GM21723 (cell line): Measurements from ENCODE around the gene DNAJC16.

ENCODE experiments used
- ATAC-seq: cut with Tn5 transposase; IDR thresholded peaks from one replicate; pipeline ENCODE4 v1.9.1; 2021; ENCODE audit warnings: mild to moderate bottlenecking, moderate library complexity; ENCODE audit not compliant: unreplicated experiment

DNAJC16 gene

GRCh38 chr1:15618655-15619525 is 92.2 kb downstream of the DNAJC16 start:
- no peak for ATAC-seq

GRCh38 chr1:15620155-15620545 is 93.5 kb downstream of the DNAJC16 start:
- ATAC-seq, result no peak

- ATAC-seq, result no peak
Measured at GRCh38 chr1:15620902-15621682, 94.4 kb downstream of the DNAJC16 start.

- ATAC-seq, result no peak
Measured at GRCh38 chr1:15621975-15622374, 95.3 kb downstream of the DNAJC16 start.

- no peak for ATAC-seq
Measured at GRCh38 chr1:15622712-15623373, 96.2 kb downstream of the DNAJC16 start.

GRCh38 chr1:15623435-15623834 is 96.8 kb downstream of the DNAJC16 start:
- no peak for ATAC-seq

GRCh38 chr1:15624133-15624714 is 97.6 kb downstream of the DNAJC16 start:
- ATAC-seq, result no peak

GRCh38 chr1:15625056-15625917 is 98.6 kb downstream of the DNAJC16 start:
- ATAC-seq, result no peak
